Esophagus (tissue), 2 donors: ENCODE data around the gene ZDHHC14. TPM values are rescaled to one million over a fixed set of nuclear protein-coding genes. Genes with fewer than 3 reads are reported as not detected.
"Not testable (repeated sequence)": the region's sequence is repeated elsewhere in the genome, so short reads cannot be mapped to it uniquely, and the experiment has no call there.

Source experiments
- H3K27ac ChIP-seq, 2 donors: one replicate each; pipeline ENCODE4 v1.5.1; 2013; ENCODE audit warnings: low read depth in 2 of 2, mild to moderate bottlenecking in 2 of 2, inconsistent platforms in 1 of 2, low read length in 1 of 2, moderate library complexity in 1 of 2
- H3K27me3 ChIP-seq, 2 donors: one replicate each; pipeline ENCODE4 v1.6.1; 2013; ENCODE audit warnings: low read length in 2 of 2, control low read depth in 1 of 2, mild to moderate bottlenecking in 1 of 2; ENCODE audit not compliant: insufficient read depth in 2 of 2, control insufficient read depth in 1 of 2
- H3K36me3 ChIP-seq, 2 donors: one replicate each; pipeline ENCODE4 v1.6.1; 2013; ENCODE audit warnings: low read length in 1 of 2; ENCODE audit not compliant: control insufficient read depth in 2 of 2, insufficient read depth in 2 of 2
- H3K4me1 ChIP-seq, 2 donors: one replicate each; pipeline ENCODE4 v1.6.1; 2013; ENCODE audit warnings: low read length in 1 of 2; ENCODE audit not compliant: control insufficient read depth in 2 of 2, insufficient read depth in 2 of 2
- H3K4me3 ChIP-seq, 2 donors: one replicate each; pipeline ENCODE4 v1.5.1; 2013; ENCODE audit warnings: low read length in 2 of 2, mild to moderate bottlenecking in 2 of 2, low read depth in 1 of 2, moderate library complexity in 1 of 2
- H3K9me3 ChIP-seq, 2 donors: one replicate each; pipeline ENCODE4 v1.6.1; 2013; ENCODE audit warnings: mild to moderate bottlenecking in 2 of 2, low read depth in 1 of 2, low read length in 1 of 2, moderate library complexity in 1 of 2; ENCODE audit not compliant: control insufficient read depth in 2 of 2, insufficient read depth in 1 of 2
- WGBS, 2 donors: extraction: QIAGEN DNeasy Blood & Tissue Kit; methylation state at CpG; one replicate each; pipeline ENCODE4 v1.1.7; 2013; 5-methylcytosine and 5-hydroxymethylcytosine counted together
- polyA plus RNA-seq, 2 donors: library from polyadenylated mRNA; stranded (reverse); fragments of 200-250 nt; gene quantifications; one replicate each; pipeline ENCODE4 v1.2.3, GENCODE V29; 2013
- donor health status: healthy with polysubstance abuse.
- donor health status: Bipolar disorder and iron deficiency.

ZDHHC14 gene
- polyA plus RNA-seq, 2 donors = 2.9 to 3.7 TPM

- Histone ChIP-seq H3K27me3 (no peaks in the 10 kb centered on the region), H3K9me3 (no peaks in the 10 kb centered on the region), H3K36me3 (no peaks in the 10 kb centered on the region), H3K4me1 (no peaks in the 10 kb centered on the region), H3K27ac (no peak overlapping the region), H3K4me3 (no peak overlapping the region)
- WGBS, 2 donors = 93 to 97% methylated on average over 1 of the region's 1 CpG
Observed at GRCh38 chr6:157568702-157569101, 187.7 kb downstream of the ZDHHC14 start.

- no peaks in the 10 kb centered on the region for H3K9me3 ChIP-seq
- H3K4me3 ChIP-seq = no peak overlapping the region
Observed at GRCh38 chr6:157569543-157569942, 188.6 kb downstream of the ZDHHC14 start.

GRCh38 chr6:157570104-157570503 lies 189.1 kb downstream of the ZDHHC14 start:
- H3K27me3 ChIP-seq = no peaks in the 10 kb centered on the region
- no peak overlapping the region for H3K4me3 ChIP-seq
- H3K9me3 ChIP-seq = no peaks in the 10 kb centered on the region
- H3K27ac ChIP-seq = no peak overlapping the region
- H3K36me3 ChIP-seq = no peaks in the 10 kb centered on the region
- no peaks in the 10 kb centered on the region for H3K4me1 ChIP-seq
- WGBS, 2 donors = 76 to 83% methylated on average over 4 of the region's 4 CpGs

More at GRCh38 chr6:157569543-157569942, 188.6 kb downstream of the ZDHHC14 start:
- no peak overlapping the region for H3K27ac ChIP-seq
- WGBS, 2 donors = 58 to 59% methylated on average over 3 of the region's 3 CpGs
- no peaks in the 10 kb centered on the region for H3K36me3 ChIP-seq
- H3K4me1 ChIP-seq = no peaks in the 10 kb centered on the region
- no peaks in the 10 kb centered on the region for H3K27me3 ChIP-seq

GRCh38 chr6:157570752-157571151 lies 189.8 kb downstream of the ZDHHC14 start:
- Histone ChIP-seq H3K36me3 (no peaks in the 10 kb centered on the region), H3K27me3 (no peaks in the 10 kb centered on the region), H3K27ac (no peak overlapping the region), H3K4me3 (no peak overlapping the region), H3K9me3 (no peaks in the 10 kb centered on the region), H3K4me1 (no peaks in the 10 kb centered on the region)

- H3K4me3 ChIP-seq = no peak overlapping the region
- no peaks in the 10 kb centered on the region for H3K4me1 ChIP-seq
- 80% methylated on average over 4 of the region's 4 CpGs for WGBS, 2 donors
- no peak overlapping the region for H3K27ac ChIP-seq
- H3K9me3 ChIP-seq = no peaks in the 10 kb centered on the region
- H3K27me3 ChIP-seq = no peaks in the 10 kb centered on the region
- H3K36me3 ChIP-seq = no peaks in the 10 kb centered on the region
Observed at GRCh38 chr6:157571269-157571668, 190.3 kb downstream of the ZDHHC14 start.

- Histone ChIP-seq H3K9me3 (no peaks in the 10 kb centered on the region), H3K27ac (no peak overlapping the region), H3K4me3 (no peak overlapping the region), H3K36me3 (no peaks in the 10 kb centered on the region), H3K4me1 (no peaks in the 10 kb centered on the region), H3K27me3 (no peaks in the 10 kb centered on the region)
- WGBS, 2 donors = 93% methylated on average over 5 of the region's 5 CpGs
Observed at GRCh38 chr6:157571950-157572349, 191.0 kb downstream of the ZDHHC14 start.

- H3K27me3 ChIP-seq = no peaks in the 10 kb centered on the region
- H3K4me1 ChIP-seq = no peaks in the 10 kb centered on the region
- 90 to 94% methylated on average over 5 of the region's 5 CpGs for WGBS, 2 donors
- H3K9me3 ChIP-seq = peaks cover 0 to 2% of the 10 kb centered on the region in 2 donors
- no peak overlapping the region for H3K27ac ChIP-seq
- H3K4me3 ChIP-seq = no peak overlapping the region
- no peaks in the 10 kb centered on the region for H3K36me3 ChIP-seq
Observed at GRCh38 chr6:157574851-157575424, 193.9 kb downstream of the ZDHHC14 start.

- no peaks in the 10 kb centered on the region for H3K4me1 ChIP-seq
- peaks cover 0 to 2% of the 10 kb centered on the region in 2 donors for H3K9me3 ChIP-seq
- WGBS, 2 donors = 89 to 91% methylated on average over 9 of the region's 9 CpGs
- no peaks in the 10 kb centered on the region for H3K27me3 ChIP-seq
- no peak overlapping the region for H3K27ac ChIP-seq
- no peaks in the 10 kb centered on the region for H3K36me3 ChIP-seq
- no peak overlapping the region for H3K4me3 ChIP-seq
Observed at GRCh38 chr6:157575436-157576145, 194.6 kb downstream of the ZDHHC14 start.

GRCh38 chr6:157576991-157577390 lies 196.0 kb downstream of the ZDHHC14 start:
- H3K4me3 ChIP-seq, H3K36me3 ChIP-seq, H3K27me3 ChIP-seq, H3K4me1 ChIP-seq, H3K9me3 ChIP-seq, H3K27ac ChIP-seq: not testable (repeated sequence)

- H3K27me3 ChIP-seq, H3K9me3 ChIP-seq, H3K4me1 ChIP-seq, H3K27ac ChIP-seq, H3K4me3 ChIP-seq, H3K36me3 ChIP-seq: not testable (repeated sequence)
- 81 to 87% methylated on average over 2 of the region's 2 CpGs for WGBS, 2 donors
Observed at GRCh38 chr6:157578527-157578926, 197.5 kb downstream of the ZDHHC14 start.
